ENCODE measurements around the gene LIFR.

Gene LIFR

DNA sequence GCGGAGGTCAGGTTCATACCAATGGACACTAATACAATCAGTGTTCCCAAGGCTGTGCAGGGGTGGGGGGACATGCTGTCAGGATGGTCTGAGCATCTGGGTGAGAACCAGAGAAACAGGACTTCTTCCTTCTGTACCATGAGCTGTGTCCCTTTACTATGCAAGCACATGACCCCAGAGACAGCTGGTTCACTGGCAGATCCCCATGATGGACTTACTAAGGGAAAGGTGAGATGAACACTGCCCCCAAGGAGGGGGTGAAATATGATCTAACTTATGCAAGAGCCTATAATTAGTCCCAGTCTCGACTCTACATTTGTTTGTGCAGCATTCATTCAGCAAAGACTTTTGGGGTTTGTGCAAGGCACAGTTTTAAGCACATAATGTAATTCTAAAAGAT lies 91.4 kb downstream of the LIFR start:
- DNase-seq, result no peak

DNA sequence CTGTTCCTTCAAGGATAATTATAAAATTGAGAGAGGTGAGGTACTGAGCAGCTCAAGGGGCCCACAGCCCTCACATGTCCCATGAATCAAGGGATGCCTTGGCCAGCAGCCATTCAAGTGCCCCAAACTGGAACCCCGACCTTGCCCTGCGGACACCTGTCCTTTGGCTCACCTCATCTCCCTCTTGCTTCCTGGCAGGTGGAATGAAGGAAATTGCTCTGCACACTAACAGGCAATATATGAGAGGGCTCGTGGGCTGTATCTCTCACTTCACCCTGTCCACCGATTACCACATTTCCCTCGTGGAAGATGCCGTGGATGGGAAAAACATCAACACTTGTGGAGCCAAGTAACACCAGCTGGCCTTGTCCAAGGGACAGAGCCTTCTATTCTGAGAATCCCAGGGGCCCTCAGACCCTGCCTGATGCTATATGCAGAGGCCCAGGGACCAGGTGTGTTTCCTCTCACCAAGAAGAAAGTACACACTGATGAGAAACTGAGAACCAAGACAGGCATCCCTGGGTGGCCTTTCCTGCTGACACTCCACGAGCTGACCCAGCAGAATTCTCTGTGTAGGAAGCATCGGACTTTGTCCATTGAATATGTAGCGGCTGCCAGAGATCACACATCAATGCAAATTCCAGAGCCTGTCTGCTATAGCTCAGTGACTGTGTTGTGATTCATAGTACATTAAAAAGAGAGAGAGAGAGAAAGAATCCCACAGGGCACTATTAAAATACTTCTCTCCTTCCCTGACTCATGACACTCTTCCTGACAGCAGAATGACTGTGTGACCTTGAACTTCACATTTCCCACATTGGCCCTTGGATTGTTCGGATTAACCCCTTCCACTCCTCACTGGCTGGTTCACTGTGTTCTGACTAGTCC lies 92.6 kb downstream of the LIFR start:
- DNase-seq, result peak; percentile 96

DNA sequence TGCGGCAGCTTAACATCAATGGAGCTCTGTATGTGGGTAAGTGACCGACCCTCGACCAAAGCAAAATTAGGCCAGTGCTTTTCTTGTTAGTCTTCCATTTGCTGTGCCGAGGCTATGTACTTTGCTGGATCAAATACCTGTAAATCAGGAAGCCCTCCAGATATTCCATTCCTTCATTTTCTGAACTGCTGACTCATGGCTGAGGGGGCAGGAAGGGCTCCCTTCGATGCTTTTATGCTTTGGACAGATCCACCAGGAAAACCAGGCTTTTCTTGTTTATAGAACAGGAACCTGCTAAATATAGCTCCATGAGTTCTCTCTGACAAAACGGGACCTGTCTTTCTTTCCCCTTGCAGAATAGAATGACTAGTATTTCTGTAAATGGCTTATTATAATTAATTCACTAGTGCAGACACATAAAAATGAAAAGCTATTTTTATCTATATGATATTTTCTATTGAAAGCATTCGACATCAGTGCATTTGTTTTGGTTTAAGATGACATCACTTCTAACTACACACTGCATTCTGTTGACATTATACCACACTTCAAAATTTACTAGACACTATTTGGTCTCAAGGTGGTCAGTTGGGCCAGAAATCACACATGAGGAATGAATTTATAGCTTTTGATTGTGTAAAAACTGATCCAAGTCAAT lies 93.3 kb downstream of the LIFR start:
- peak; percentile 58 for DNase-seq

DNA sequence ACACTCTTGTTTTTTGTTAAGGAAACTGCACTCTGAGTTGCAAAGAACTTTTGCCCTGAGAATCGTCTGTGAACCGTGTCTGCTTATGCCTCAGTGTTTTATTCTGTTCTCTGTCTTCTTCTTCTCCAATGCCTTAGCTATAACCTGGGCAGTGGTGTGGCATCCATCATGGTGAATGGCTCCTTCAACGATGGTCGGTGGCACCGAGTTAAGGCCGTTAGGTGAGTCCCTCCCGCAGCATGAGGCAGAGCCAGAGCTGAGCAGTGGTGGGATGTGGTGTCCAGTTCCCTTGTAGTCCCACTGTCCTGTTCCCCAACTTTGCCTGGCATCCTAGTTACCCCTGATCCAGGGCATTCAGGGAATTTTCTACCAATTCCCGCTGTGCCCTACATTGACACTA lies 98.3 kb downstream of the LIFR start:
- DNase-seq, result no peak

DNA sequence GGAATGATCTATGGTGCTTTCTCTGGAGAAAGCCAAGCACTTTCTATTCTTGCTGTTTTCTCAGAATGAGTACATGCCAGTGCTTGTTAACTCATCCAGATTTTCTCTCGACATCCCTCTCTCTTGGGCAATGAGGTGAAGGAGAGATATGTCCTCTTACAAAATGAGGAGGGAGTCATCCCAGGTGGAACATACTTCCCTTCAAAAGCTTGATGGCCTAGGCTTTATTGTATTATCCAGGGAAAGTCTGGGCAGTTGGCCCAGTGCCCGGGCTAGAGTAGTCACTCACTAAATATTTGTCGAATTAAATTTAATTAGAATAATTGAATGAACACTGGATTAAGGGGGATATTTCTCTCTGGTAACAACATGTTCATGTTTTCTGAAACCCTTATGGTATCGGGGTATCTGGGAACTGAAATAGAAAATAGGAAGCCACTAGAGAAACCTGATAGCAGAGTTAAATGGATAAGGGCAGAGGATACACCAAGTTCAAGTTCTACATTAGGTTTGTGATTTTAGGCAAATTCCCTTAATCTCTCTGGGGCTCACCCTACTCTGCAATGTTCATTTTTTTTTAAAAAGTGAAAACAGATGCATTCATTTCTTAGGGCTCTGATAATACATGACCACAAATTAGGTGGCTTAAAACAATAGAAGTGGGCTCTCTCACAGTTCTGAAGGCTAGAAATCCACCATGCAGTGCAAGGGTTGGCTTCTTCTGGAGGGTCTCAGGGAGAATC lies 99.6 kb downstream of the LIFR start:
- no peak for DNase-seq

DNA sequence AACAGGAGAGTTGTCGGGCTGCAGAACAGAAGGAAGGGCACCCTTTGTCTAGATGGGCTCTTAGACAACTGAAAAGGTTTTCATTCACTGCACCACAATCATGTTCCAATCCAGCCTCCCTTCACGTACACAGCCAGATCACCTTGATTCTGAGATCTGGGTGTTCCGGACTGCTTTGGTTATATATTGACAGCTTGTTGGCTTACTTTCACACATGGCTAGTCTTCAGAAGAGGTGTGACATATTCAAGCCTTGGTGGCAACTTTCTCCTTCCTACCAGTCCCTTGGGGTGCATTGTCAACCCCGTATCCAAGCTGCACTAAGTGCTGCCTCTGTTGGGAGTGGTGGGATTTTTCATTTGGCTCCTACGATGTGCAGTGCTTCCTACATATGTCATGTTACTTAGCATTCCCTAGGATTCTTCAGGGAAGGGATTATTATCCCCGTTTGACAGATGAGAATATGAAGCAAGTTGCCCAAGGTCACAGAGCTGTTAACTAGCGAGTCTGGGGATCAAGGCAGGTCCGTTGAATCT lies 100.6 kb downstream of the LIFR start:
- DNase-seq, result no peak

DNA sequence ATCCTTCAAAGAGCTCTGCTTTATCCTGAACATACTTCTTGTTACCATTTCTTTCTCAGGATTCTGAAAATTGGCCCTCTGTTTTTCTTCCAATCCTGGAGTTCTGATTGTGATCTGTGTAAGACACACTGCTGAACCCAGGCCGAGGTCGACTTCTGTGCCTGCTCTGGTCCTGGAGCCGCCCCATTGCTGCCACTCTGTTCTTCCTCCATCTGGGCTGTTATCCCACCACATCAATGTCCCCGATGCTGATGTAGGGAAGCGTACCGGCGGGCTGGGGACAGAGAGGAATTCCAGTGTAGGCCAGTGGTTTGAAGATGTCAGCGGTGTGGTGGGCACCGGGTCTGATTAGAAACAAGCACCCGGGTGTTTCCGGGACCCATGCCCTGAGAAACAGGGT lies 102.5 kb downstream of the LIFR start:
- DNase-seq, result no peak

DNA sequence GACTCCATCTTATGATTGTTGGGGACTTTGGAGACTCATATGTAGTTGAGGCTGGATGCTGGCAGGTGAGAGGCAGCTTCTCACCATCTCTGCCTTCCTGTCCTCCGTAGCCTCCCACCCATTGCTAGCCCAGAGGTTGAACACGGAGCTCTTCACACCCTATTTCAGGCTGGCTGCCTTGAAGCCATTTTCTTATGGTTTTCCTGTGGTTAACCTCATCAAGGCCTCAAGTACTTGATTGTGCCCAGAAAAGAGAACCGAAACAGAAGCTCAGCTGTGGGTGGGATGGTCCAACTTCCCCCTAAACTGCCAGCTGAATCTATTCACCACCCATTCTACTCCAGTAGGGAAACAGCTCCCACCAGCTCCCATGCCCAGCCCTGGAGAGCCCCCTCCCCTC lies 102.9 kb downstream of the LIFR start:
- DNase-seq, result no peak

DNA sequence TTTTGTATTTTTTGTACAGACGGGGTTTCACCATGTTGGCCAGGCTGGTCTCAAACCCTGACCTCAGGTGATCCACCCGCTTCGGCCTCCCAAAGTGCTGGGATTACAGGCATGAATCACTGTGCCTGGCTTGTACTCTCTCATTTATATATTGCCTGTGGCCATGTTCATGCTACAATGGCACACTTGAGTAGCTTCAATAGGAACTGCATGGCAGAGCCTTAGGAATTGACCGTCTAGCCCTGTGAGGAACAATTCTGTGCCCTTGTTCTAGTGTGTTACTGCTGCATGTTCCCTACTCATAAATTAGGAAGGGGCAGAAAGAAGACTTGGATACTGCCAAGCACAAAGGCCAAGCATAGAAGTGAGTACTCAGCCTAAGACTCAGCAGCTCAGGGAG lies 104.2 kb downstream of the LIFR start:
- DNase-seq, result no peak

DNA sequence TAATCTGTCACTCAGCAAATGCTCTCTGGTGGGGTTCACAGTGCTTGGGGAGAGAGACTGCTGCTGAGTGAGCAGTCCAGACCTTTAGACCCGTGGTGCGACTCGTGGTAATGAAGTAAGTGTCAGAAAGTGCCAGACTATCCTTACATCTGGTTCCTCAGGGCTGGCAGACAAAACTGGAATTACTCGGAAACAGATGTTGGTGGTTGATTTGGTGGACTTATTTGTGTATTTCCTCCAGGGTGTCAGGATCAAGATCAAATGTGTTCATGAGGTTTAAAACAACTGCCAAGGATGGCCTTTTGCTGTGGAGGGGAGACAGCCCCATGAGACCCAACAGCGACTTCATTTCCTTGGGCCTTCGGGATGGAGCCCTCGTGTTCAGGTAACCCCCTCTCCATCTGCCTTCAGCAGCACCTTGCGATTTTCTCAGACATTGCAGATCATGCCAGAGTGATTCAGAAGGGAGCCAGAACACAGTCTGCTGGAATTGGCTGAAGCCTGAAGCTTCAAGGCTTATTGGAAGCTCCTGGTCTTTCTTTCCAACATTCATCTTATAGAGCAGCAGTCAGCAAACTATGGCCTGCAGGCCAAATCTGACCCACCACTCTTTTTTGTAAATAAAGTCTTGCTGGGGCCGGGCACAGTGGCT lies 105.2 kb downstream of the LIFR start:
- DNase-seq, result no peak

DNA sequence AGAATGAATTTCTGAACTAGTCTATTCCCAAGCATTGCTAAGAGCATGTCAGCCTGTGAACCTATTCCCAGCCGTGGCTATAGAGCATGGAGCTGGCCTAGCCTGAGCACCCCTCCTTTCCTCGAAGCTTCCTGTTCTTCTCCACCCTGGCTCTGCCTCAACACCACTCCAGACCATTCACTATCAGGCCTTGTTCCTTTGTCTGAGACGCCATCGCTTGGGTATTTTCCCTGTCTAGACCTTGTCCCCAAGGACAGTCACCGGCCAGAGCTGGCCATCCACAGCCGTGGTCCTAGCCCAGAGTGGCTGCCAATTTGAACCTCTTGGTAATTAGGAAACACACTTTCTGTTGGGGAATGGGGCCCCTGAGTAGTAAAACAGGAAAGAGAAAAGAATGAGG lies 105.8 kb downstream of the LIFR start:
- no peak for DNase-seq

DNA sequence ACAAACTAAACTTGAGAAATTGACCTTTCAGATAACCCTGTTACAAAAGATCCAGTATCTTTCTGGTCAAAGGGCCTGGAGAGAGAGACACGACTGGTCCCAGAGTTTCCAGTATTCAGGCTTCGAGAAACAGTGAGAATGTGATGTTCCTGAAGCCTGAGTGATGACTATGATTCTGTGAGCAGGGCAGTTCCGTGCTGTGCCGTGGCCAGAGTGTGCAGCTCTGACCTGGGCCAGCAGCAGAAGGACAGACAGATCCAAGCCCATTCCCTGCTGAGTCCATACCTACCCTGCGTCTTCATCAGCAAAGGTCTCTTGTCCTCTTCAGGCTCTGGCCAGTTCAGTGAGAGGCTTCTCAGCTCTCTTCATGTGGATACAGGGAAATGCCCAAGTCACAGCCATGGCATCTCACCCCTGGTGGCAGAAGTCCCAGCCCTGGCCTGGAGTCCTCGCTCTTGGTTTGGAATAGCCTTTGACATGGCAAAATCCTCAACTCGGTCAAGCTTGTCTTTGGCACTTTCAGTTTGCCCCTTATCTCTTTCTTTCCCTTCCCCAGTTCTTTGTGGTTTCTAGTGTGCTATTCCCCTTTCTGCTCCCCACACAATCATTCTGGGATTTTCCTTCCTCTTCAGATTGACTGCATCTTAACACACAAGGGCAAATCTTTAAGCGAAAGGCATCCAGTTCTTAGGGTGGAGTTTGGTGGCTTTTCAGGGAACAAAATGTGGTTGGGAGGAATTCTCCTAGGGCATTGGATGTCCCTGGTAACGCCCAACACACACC lies 107.7 kb downstream of the LIFR start:
- DNase-seq, result no peak

DNA sequence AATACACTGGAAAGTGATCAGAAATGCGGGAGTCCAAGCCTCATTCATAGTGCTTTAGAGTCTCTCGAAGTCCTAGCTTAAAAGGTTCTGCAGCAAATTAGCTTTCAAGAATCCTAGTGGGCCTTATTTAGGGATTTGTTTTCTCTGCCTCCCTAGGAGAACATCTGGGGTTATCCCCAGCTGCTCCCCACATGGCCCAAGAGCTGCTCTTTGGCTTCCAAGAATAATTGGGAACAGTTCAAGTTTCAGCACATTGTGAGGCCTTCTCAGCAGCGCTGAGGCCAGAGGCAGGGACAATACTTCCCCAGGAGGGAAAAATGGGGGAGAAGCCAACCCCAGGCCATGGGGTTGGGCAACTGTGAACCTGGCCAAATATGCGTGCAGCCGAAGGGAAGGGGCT lies 108.7 kb downstream of the LIFR start:
- no peak for DNase-seq

DNA sequence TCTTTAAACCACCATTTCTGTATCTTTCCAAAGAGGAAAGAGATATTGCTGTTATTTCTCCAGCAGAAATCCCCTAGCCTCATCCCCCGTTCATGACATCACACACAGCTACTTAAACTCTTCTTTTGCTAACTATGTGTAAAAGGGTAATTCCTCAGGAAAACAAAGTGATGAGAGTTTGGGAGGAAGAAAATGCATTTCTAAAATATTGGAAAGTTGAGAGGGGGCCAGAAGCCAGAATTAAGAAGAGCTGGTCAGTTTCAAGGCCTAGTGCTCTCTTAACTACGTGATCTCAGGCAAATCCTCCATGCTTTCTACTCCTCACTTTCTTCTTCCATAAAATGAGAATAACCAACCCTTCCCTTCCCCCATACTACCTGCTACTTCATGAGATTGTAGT lies 109.4 kb downstream of the LIFR start:
- DNase-seq, result no peak

DNA sequence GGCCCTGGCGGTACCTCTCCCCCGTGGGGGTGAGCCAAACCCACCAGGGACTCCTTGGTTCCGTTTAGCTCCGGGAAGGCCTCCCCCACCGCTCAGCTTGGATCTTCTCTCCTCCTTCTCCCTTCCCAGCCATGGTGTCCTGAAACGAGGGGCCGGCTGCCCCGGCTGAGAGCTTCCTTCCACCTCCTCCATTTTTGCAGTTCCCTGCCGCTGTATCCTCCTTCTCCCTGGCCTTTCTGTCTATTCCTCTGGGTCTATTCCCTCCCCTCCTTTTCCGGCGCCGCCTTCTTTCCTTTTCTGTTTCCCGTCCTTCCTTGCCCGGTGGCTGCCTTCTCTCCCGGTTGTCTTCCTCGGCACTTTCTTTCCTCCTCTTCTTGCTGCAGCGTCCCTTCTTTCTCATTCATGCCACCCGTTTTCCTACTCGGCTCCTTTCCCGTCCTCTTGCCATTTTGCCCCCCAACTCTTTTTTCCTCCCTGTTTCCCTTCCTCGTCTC lies 110.4 kb downstream of the LIFR start:
- no peak for DNase-seq

DNA sequence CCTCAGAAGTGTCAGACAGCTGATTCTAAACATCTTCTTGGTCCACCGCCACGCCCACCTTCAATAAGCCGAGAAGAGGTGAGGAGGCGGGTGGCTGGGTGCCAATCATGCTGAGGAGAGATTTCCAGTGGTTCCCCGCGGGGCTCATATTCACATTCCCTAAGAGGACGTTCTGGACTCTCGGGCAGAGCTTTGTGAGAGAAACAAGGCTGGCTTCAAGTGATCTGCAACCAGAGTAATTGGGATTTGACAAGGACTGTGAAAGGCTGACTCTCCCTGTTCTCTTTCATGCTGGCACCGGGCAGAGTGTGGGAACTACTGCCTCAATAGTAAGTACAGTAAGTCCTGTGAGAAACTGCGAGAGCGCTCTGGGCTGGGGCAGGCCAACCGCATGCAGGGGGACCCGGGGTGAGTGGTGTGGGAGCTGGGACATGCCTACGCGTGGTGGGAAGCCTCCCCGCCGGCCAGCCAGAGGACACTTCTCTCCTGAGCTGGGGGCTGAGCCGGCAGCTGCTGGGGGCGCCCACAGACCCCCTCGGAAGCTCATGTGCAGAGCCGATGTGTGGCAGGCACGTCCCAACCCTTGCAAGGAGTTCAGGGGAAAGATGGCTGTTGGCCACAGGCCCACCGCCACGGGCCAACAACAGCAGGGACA lies 110.9 kb downstream of the LIFR start:
- no peak for DNase-seq

DNA sequence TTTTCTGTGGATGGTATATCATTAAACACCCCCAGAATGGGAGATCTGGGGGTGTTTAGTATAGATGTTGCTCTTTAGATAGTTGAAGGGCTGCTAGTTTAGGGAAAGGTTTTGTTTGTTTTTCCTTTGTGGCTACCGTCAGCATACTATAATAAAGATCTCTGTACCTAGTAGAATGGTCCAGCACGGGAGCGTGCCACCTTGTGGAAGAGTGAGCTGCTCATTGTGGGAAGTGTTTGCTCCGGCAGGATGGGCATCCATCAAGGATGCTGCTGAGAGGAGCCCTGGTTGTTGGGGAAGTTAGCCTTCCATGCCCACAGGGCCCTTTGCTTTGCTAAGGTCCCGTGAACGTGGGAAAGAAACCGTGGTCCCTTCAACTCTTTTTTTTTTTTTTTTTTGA lies 113.1 kb downstream of the LIFR start:
- DNase-seq, result no peak

DNA sequence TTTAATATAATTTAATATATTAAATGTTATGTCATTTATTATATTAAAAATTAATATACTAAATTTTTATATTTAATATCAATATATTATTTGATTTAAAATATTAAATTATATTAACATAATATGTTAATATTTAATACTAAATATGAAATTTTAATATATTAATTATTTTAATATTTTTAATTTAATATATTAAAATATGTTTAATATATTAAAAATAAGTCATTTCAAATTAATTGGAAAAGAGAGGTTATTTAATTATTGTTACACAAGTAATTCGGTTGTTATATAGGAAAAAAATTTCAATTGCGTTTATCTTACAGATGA lies 114.2 kb downstream of the LIFR start:
- DNase-seq, result no peak

DNA sequence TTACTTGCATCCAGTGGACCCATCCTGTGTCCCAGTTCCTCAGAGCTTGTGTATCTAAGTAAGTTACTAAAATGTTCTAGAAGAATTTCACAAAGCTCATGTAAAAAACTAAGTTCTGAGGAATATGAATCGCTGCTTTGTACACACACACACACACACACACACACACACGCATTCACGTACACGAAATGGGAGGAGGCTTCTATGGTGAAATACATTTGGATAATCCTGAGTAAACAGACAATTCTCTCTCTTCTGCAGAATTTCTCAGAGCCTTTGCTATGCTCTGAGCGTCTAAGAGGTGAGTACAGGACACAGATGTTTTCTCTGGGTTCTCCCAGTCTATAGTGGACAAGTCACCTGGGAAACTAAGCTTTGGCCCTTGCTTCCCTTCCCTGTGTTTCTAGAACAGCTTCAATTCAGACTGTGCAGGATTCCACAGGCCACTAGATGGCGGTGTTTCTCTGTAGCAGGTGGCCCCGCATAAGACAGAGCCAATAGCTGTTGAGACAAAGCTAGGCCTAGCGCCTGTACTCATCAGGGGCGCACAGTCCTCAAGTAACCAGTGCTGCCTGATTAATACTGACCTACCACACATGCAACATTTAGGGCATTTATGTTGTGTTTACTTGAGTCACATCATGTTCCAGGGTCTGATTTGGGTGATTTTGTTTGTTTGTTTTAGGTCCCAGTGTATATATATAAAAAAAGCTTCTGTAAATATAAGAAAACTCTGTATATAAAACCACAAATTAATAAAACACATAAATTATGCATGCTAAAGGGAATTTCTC lies 114.8 kb downstream of the LIFR start:
- DNase-seq, result peak; percentile 86

DNA sequence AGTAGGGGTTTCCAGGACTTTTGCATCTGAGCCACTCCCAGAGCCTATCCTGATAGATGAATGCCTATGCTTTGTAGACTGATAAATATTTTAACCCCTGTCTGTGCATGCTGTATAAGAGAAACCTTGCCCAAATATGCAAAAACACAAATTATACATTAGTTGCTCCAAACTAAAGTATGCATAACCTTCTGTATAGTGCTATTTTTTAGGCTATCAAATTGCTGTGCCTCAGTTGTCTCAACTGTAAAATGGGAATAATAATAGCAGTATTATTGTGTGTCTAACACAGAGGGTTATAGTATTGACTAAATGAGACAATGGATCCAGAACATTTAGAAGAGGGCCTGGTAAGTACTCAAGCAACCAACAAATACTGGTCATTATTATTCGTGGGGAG lies 117.7 kb downstream of the LIFR start:
- no peak for DNase-seq

All from fibroblast of skin of back (primary cell).